GM12874 (cell line): ENCODE measurements around the gene MRPS5.

ENCODE experiments used
- TF ChIP-seq, protein P1 (sequence below): IDR thresholded peaks from 2 replicates; pipeline ENCODE4 v1.5.1; 2011; ENCODE audit warnings: low read depth, mild to moderate bottlenecking, control low read depth, low read length, moderate library complexity; ENCODE audit not compliant: insufficient read depth

The MRPS5 gene

DNA sequence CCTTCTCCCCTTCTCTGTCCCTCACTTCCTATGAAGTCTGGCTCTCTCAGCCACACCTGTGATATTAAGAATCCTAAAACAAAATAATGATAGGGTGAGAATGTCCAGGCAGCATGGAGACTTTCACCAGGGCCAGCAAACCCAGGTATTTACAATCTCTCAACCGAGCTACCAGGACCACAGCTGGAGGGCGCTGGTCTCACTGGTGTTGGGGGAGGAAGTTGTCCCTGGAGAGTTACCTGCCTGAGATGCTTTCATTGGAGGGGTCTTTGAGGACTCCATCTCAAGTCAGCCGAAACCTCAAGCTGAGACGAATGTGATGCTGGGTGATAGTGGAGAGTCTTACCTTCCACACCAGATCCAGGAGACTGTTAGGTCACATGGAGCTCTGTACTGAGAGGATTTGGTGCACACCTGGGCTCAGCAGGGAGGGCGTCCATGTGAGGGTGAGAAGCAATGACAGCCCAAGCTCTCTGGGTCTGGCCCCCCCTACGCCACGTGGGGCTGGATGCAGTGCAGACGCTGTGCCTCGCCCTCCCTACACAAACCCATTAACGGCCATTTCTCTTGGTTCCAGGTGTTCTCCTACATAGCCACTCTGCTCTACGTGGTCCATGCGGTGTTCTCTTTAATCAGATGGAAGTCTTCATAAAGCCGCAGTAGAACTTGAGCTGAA, 68.7 kb downstream of the MRPS5 start:
- TF ChIP-seq, protein P1, sequence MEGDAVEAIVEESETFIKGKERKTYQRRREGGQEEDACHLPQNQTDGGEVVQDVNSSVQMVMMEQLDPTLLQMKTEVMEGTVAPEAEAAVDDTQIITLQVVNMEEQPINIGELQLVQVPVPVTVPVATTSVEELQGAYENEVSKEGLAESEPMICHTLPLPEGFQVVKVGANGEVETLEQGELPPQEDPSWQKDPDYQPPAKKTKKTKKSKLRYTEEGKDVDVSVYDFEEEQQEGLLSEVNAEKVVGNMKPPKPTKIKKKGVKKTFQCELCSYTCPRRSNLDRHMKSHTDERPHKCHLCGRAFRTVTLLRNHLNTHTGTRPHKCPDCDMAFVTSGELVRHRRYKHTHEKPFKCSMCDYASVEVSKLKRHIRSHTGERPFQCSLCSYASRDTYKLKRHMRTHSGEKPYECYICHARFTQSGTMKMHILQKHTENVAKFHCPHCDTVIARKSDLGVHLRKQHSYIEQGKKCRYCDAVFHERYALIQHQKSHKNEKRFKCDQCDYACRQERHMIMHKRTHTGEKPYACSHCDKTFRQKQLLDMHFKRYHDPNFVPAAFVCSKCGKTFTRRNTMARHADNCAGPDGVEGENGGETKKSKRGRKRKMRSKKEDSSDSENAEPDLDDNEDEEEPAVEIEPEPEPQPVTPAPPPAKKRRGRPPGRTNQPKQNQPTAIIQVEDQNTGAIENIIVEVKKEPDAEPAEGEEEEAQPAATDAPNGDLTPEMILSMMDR: no peak

DNA sequence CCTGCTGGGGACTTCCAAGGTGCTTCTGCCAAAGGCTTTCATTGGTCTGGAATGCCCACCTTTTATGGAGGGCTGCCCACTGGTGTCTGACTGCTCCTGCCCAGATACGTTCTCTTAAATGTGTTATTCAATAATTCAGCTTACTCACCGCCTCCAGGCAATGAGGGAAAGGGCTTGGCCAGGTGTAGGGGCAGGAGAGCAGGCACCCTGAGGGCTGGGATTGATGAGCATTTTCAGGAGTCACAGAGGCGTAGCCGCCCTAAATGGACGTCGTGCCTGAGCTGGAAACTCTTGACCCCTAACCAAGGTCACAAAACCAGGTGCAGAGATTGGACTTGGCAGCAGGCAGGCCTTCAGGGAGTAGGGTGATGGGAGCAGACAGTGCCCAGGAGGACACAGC, 69.3 kb downstream of the MRPS5 start:
- TF ChIP-seq, protein P1: no peak

DNA sequence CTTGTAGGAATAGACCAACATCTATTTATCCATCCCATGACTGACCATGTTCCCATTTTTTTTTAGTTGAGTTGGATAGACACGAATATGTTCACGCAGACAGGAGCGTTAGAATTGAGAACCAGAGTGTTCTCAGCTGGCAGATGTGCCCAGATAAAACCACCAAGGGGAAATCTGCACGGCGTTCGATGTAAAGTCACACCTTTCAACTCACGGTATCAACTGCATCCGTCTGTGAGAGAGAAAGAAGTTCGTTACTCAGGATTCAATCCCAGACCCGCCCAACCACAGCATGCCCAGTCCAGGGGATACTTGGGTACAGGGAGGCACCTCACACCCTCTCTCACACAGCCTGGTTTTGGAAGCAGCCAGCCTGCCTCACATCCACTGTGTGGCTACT, 70.0 kb downstream of the MRPS5 start:
- TF ChIP-seq, protein P1: no peak

- TF ChIP-seq, protein P1: no peak
These were observed 71.0 kb downstream of the MRPS5 start for GRCh38 chr2:95050385-95051300.

DNA sequence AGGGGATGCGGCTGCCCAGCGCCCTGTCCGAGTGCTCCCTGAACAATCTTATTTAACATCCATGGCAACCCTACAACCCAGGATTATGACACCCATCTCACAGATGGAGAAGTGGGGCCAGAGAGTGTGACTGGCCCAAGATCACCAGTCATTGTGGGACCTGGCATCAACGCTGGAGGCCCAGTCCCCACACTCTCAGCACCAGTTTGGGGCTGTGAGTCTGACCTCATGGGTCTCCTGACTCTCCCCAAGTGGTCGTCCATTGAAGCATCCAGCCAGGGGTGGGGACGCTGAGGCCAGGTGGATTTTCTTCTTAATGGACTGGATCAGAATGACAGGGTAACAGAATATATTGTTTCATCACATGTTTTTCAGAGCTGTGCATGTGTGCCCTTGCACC, 71.6 kb downstream of the MRPS5 start:
- TF ChIP-seq, protein P1: no peak

- TF ChIP-seq, protein P1: no peak
These were observed 72.0 kb downstream of the MRPS5 start for GRCh38 chr2:95049683-95049955.

DNA sequence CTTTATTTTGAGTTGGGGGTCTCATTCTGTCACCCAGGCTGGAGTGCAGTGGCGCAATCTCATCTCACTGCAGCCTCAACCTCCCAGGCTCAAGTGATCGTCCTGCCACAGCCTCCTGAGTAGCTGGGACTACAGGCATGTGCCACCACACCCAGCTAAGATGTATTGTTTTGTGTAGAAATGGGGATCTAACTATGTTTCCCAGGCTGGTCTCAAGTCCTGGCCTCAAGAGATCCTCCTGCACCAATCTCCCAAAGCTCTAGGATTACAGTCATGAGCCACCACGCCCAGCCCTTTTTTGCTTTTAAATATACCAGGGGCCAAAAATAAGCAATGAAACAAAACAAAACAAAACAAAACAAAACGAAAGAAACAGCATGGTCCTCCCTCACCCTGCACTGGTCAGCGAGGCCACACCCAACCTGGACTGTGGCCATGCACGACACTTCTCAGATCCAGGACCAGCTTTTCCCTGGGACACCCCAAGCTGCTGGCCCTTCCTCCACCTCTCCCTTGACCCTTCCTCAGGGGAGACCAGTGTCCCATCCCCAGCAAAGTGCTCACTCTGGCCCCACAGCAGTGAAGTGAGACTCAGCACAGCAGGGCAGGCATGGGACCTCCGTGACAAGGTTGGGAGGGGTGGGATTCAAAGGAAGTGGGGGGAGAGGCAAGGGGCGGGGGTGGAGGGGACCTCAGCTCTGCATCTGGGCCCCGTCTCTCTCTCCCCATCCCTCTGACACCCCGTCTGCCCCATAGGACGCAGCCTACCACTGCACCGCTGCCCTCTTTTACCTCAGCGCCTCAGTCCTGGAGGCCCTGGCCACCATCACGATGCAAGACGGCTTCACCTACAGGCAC, 72.6 kb downstream of the MRPS5 start:
- TF ChIP-seq, protein P1: no peak
